Measurements from ENCODE around the gene RAPGEF6. TPM values are rescaled to one million over a fixed set of nuclear protein-coding genes. Genes with fewer than 3 reads are reported as not detected.
A peak's percentile ranks its signal among the peaks of the same experiment; 100 is the strongest.
"Not testable (repeated sequence)": the region's sequence is repeated elsewhere in the genome, so short reads cannot be mapped to it uniquely, and the experiment has no call there.

Gene RAPGEF6
- total RNA-seq, result 10 to 100 TPM; 26.7 to 31.3 TPM

- Mint-ChIP-seq H3K27me3 (peaks cover 3% of the 10 kb centered on the region), H3K4me1 (ENCODE audit: low read depth) (peaks cover 24% of the 10 kb centered on the region), H3K9me3 (no peaks in the 10 kb centered on the region), H3K27ac (peak within 1 kb of the TSS; percentile 87), H3K36me3 (peaks cover 10% of the 10 kb centered on the region), H3K4me3 (peak within 1 kb of the TSS; percentile 98)
- intact Hi-C loops (cut with micrococcal nuclease), result loop anchor here (1.0 to 10.0 kb wide), 16 partner anchors 40 to 860 kb away; partner anchors contain the start of genes FNIP1, HINT1, IRF1 and LYRM7
- peak; percentile 99 for DNase-seq
- ChIA-PET CTCF (interaction anchor here (1.0 to 1.1 kb wide), 3 partner anchors 46 to 373 kb away, joined by 3 to 7 read pairs (median 5); partner anchors contain the start of gene FNIP1), POLR2A (interaction anchor here (0.9 to 1.1 kb wide), 3 partner anchors 14 to 659 kb away, joined by 3 to 5 read pairs (median 3); partner anchors contain the start of gene SLC22A4)
Measured at GRCh38 chr5:131634996-131635683, at the start of gene RAPGEF6. TSS of gene RAPGEF6 (minus strand) at chr5:131635229. CDS start at chr5:131635030, 199 bp downstream.

GRCh38 chr5:131684595-131684994 is 49.6 kb upstream of the RAPGEF6 start:
- peaks cover 18% of the 10 kb centered on the region for H3K36me3 Mint-ChIP-seq
- H3K27me3 Mint-ChIP-seq, result no peaks in the 10 kb centered on the region
- no peak overlapping the region for H3K4me3 Mint-ChIP-seq
- no peak for DNase-seq
- H3K4me1 Mint-ChIP-seq (ENCODE audit: low read depth), result no peaks in the 10 kb centered on the region
- ChIA-PET POLR2A (no interaction called here), CTCF (no interaction called here)
- H3K27ac Mint-ChIP-seq, result no peak overlapping the region
- no peaks in the 10 kb centered on the region for H3K9me3 Mint-ChIP-seq
- intact Hi-C loops (cut with micrococcal nuclease), result no loop called here

DNA sequence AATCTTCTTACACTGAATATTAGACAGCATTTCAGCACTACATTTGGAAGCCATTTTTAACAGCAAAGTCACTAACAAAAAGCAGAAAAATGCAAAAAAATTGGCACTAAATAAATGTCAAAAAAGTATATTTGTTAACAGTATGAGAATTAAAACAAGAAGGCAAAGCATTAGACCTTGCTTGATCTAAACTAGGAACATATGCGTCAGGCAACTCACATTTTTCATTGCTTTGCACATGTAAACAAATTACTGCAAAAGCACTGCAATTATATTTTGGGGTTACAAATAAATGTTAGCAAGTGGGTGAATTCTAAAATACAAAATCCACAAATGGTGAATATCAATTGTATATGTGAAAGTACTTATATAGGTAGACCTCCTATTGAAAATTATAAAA is 49.0 kb upstream of the RAPGEF6 start:
- no peak for DNase-seq
- peaks cover 17% of the 10 kb centered on the region for H3K36me3 Mint-ChIP-seq
- ChIA-PET POLR2A (no interaction called here), CTCF (no interaction called here)
- no peak overlapping the region for H3K27ac Mint-ChIP-seq
- intact Hi-C loops (cut with micrococcal nuclease), result no loop called here
- no peaks in the 10 kb centered on the region for H3K9me3 Mint-ChIP-seq
- no peaks in the 10 kb centered on the region for H3K4me1 Mint-ChIP-seq (ENCODE audit: low read depth)
- no peaks in the 10 kb centered on the region for H3K27me3 Mint-ChIP-seq
- no peak overlapping the region for H3K4me3 Mint-ChIP-seq

DNA sequence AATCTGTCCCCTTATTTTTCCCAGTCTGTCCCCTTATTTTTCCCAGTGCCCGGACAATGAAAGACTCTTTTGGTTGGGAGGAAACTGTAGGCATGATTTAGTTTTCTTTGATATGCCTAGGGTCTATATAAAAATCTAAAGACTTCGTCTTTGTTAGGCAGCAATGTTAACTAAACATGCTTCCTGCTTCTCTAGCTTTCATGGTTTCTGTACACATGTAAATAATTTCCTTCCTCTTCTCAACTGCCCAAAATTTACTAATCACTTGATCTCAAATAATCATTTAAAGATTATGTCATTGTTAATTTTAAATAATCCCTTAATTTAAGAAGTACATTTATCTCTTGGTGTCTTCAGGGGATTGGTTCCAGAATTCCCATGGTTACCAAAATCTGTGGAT is 47.8 kb upstream of the RAPGEF6 start:
- ChIA-PET POLR2A (no interaction called here), CTCF (no interaction called here)
- intact Hi-C loops (cut with micrococcal nuclease), result no loop called here
- no peaks in the 10 kb centered on the region for H3K27me3 Mint-ChIP-seq
- H3K4me3 Mint-ChIP-seq, result no peak overlapping the region
- peaks cover 15% of the 10 kb centered on the region for H3K36me3 Mint-ChIP-seq
- no peak overlapping the region for H3K27ac Mint-ChIP-seq
- DNase-seq, result no peak
- no peaks in the 10 kb centered on the region for H3K4me1 Mint-ChIP-seq (ENCODE audit: low read depth)
- H3K9me3 Mint-ChIP-seq, result no peaks in the 10 kb centered on the region

DNA sequence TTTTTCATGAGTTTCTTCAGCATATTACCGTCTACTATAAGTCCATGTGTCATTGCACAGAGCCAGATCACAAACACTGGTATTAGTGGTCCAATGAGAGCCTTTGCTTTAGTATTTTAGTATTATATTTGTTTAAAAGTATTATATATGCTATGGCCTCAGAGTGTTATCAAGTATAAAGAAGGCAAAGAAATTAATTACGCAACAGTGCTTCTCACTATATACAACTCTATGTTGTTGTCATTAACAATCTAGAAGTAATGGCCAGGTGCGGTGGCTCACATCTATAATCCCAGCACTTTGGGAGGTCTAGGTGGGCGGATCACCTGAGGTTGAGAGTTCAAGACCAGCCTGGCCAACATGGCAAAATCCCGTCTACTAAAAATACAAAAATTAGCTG is 47.1 kb upstream of the RAPGEF6 start:
- intact Hi-C loops (cut with micrococcal nuclease), result no loop called here
- Mint-ChIP-seq H3K9me3 (no peaks in the 10 kb centered on the region), H3K27me3 (no peaks in the 10 kb centered on the region), H3K27ac (no peak overlapping the region), H3K4me3 (no peak overlapping the region), H3K4me1 (ENCODE audit: low read depth) (no peaks in the 10 kb centered on the region), H3K36me3 (peaks cover 15% of the 10 kb centered on the region)
- ChIA-PET POLR2A (no interaction called here), CTCF (no interaction called here)
- DNase-seq, result no peak

DNA sequence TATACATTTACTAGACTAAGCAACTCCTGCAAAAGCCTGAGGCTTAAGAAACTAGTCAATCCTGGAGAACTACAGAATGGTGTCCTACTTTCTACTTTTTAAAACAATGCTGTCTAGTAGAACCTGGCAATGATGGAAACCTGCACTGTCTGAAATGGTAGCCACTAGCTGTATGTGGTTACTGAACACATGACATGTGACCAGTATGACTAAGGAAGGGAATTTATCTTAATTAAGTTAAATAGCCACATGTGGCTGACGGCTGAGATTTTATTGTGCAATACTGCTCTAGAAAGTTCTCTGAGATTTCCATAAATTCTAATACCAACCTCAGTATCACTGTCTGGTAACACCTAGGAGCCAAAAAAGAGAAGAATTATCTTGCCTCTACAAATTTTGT is 44.9 kb upstream of the RAPGEF6 start:
- no peak overlapping the region for H3K27ac Mint-ChIP-seq
- DNase-seq, result no peak
- intact Hi-C loops (cut with micrococcal nuclease), result no loop called here
- peaks cover 23% of the 10 kb centered on the region for H3K36me3 Mint-ChIP-seq
- no peaks in the 10 kb centered on the region for H3K27me3 Mint-ChIP-seq
- no peaks in the 10 kb centered on the region for H3K4me1 Mint-ChIP-seq (ENCODE audit: low read depth)
- ChIA-PET CTCF (no interaction called here), POLR2A (no interaction called here)
- no peak overlapping the region for H3K4me3 Mint-ChIP-seq
- no peaks in the 10 kb centered on the region for H3K9me3 Mint-ChIP-seq

DNA sequence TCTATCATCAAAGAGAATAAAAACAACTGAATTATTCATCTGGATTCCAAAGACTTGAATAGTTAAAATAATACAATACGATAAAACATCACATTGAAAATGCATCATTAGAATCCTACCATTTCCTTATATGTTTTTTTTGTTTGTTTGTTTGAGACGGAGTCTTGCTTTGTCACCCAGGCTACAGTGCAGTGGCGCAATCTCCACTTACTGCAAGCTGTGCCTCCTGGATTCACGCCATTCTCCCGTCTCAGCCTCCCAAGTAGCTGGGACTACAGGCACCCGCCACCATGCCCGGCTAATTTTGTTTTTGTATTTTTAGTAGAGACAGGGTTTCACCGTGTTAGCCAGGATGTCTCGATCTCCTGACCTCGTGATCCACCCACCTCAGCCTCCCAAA is 43.2 kb upstream of the RAPGEF6 start:
- H3K9me3 Mint-ChIP-seq; POLR2A ChIA-PET; H3K4me1 Mint-ChIP-seq (ENCODE audit: low read depth); H3K27ac Mint-ChIP-seq; H3K4me3 Mint-ChIP-seq; H3K27me3 Mint-ChIP-seq; intact Hi-C loops (cut with micrococcal nuclease); CTCF ChIA-PET; DNase-seq: not testable (repeated sequence)
- peaks cover 27% of the 10 kb centered on the region for H3K36me3 Mint-ChIP-seq

- Mint-ChIP-seq H3K9me3 (no peaks in the 10 kb centered on the region), H3K4me1 (ENCODE audit: low read depth) (peaks cover 14% of the 10 kb centered on the region), H3K27ac (no peak overlapping the region), H3K36me3 (peaks cover 30% of the 10 kb centered on the region), H3K4me3 (no peak overlapping the region), H3K27me3 (no peaks in the 10 kb centered on the region)
- intact Hi-C loops (cut with micrococcal nuclease), result no loop called here
- POLR2A ChIA-PET, result no interaction called here
- no peak for DNase-seq
- CTCF ChIA-PET, result no interaction called here
Measured at GRCh38 chr5:131677115-131677514, 42.1 kb upstream of the RAPGEF6 start.

- Mint-ChIP-seq H3K4me1 (ENCODE audit: low read depth) (peaks cover 25% of the 10 kb centered on the region), H3K27ac (no peak overlapping the region), H3K27me3 (no peaks in the 10 kb centered on the region), H3K4me3 (no peak overlapping the region), H3K36me3 (peaks cover 41% of the 10 kb centered on the region), H3K9me3 (no peaks in the 10 kb centered on the region)
- CTCF ChIA-PET, result no interaction called here
- intact Hi-C loops (cut with micrococcal nuclease), result no loop called here
- POLR2A ChIA-PET, result no interaction called here
- DNase-seq, result no peak
Measured at GRCh38 chr5:131672776-131673175, 37.7 kb upstream of the RAPGEF6 start.

- POLR2A ChIA-PET, result no interaction called here
- H3K9me3 Mint-ChIP-seq, result no peaks in the 10 kb centered on the region
- no peaks in the 10 kb centered on the region for H3K27me3 Mint-ChIP-seq
- H3K27ac Mint-ChIP-seq, result no peak overlapping the region
- H3K36me3 Mint-ChIP-seq, result peaks cover 38% of the 10 kb centered on the region
- peaks cover 25% of the 10 kb centered on the region for H3K4me1 Mint-ChIP-seq (ENCODE audit: low read depth)
- DNase-seq, result no peak
- intact Hi-C loops (cut with micrococcal nuclease), result no loop called here
- H3K4me3 Mint-ChIP-seq, result no peak overlapping the region
- CTCF ChIA-PET, result interaction anchor here (0.9 kb wide), 1 partner anchor 82 kb away, joined by 4 read pairs; no protein-coding TSS in a partner anchor
Measured at GRCh38 chr5:131671994-131672655, 37.1 kb upstream of the RAPGEF6 start.

GRCh38 chr5:131671409-131671808 is 36.4 kb upstream of the RAPGEF6 start:
- peaks cover 25% of the 10 kb centered on the region for H3K4me1 Mint-ChIP-seq (ENCODE audit: low read depth)
- H3K9me3 Mint-ChIP-seq, result no peaks in the 10 kb centered on the region
- DNase-seq, result no peak
- intact Hi-C loops (cut with micrococcal nuclease), result no loop called here
- H3K27ac Mint-ChIP-seq, result no peak overlapping the region
- peaks cover 32% of the 10 kb centered on the region for H3K36me3 Mint-ChIP-seq
- ChIA-PET CTCF (interaction anchor here (0.9 kb wide), 1 partner anchor 81 kb away, joined by 4 read pairs; no protein-coding TSS in a partner anchor), POLR2A (interaction anchor here (0.5 kb wide), 1 partner anchor 96 kb away, joined by 3 read pairs; no protein-coding TSS in a partner anchor)
- no peaks in the 10 kb centered on the region for H3K27me3 Mint-ChIP-seq
- no peak overlapping the region for H3K4me3 Mint-ChIP-seq

DNA sequence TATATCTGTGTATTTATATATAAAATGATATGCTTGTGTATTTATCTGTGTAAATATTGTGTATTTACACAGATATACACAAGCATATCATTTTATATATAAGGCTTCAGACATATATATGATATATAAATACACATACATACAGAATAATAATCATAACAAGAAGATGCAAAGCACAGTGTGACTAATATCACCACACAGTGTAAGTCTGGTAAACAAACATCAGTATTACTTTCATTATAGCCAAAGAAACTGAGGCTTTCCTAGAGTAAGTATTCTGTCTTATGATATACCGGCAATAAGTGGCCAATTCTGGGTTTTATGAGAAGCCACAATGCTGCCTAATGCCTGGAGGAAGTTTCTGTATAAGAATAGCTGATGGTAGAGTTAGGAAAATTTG is 29.9 kb upstream of the RAPGEF6 start:
- no peak for DNase-seq
- POLR2A ChIA-PET, result no interaction called here
- no peaks in the 10 kb centered on the region for H3K4me1 Mint-ChIP-seq (ENCODE audit: low read depth)
- H3K27ac Mint-ChIP-seq, result no peak overlapping the region
- H3K27me3 Mint-ChIP-seq, result no peaks in the 10 kb centered on the region
- CTCF ChIA-PET, result no interaction called here
- intact Hi-C loops (cut with micrococcal nuclease), result no loop called here
- H3K4me3 Mint-ChIP-seq, result no peak overlapping the region
- H3K9me3 Mint-ChIP-seq, result no peaks in the 10 kb centered on the region
- H3K36me3 Mint-ChIP-seq, result peaks cover 24% of the 10 kb centered on the region

DNA sequence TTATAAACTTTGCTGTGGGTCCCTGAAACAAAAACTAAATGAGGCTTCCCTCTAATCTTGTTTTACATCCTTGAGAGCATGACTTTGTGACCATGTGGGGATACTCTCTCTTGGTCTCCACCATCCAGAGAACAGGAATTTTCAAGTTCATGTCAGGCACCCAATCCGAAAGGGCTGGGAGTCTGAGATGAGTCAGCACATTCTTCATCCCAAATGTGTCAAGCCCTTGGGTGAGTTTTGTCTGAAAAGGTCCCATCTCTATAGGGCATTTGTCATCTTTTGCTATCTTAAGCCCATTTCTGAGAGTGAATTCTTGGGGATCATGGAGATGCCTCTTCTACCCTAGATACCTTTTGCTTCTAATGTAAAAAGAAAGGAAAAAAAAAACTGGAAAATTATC is 26.9 kb upstream of the RAPGEF6 start:
- Mint-ChIP-seq H3K36me3 (peaks cover 27% of the 10 kb centered on the region), H3K27me3 (no peaks in the 10 kb centered on the region), H3K4me1 (ENCODE audit: low read depth) (no peaks in the 10 kb centered on the region), H3K4me3 (no peak overlapping the region), H3K27ac (no peak overlapping the region), H3K9me3 (no peaks in the 10 kb centered on the region)
- no peak for DNase-seq
- intact Hi-C loops (cut with micrococcal nuclease), result no loop called here
- ChIA-PET CTCF (no interaction called here), POLR2A (interaction anchor here (0.6 kb wide), 1 partner anchor 15 kb away, joined by 4 read pairs; no protein-coding TSS in a partner anchor)

Measured in activated CD4-positive, alpha-beta memory T cell treated with anti-CD3 and anti-CD28 coated beads for 36 hours (primary cell).